Stimulated activated CD4-positive, alpha-beta T cell treated with anti-CD3 and anti-CD28 coated beads, Interleukin-1b, Interleukin-23, amount 100 ng/mL, for 24 hours (primary cell): ENCODE data around the gene TMEM131.

ENCODE experiments used
- DNase-seq, 4 experiments: peaks; one replicate each; pipeline ENCODE4 v3.0.0-alpha.2; 2020; ENCODE audit warnings: low read depth in 4 of 4, low spot score in 1 of 4

Gene TMEM131

DNA sequence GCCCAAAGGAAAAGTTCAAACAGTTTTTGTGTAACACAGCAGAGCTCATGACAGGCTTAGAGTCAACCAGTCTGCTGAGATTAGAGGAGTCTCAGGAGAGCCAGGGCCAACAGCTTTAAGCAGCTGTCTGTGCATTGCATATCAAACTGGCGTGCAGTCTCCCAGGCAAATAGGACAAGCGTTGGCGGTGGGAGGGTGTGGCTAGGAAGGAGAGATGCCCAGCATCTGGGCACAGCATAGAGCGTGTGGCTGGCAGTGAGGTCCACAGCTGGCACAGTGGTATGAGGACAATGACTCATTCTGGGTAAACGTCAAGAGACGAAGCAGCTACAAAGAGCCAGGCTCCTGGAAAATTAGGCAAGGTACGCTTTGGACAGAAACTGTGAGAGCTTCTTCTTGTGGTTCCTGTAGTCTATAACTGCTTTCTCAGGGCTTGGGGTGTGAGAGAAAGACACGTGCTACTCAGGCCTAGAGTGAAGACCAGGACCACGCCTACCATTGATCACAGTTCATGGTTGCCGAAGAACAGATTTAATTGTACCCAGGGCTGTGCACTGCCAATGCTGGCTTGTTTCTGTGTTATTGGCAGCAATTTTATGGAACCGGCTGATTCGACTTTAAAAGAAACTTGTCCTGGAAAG lies 267.5 kb downstream of the TMEM131 start:
- DNase-seq = no peak

DNA sequence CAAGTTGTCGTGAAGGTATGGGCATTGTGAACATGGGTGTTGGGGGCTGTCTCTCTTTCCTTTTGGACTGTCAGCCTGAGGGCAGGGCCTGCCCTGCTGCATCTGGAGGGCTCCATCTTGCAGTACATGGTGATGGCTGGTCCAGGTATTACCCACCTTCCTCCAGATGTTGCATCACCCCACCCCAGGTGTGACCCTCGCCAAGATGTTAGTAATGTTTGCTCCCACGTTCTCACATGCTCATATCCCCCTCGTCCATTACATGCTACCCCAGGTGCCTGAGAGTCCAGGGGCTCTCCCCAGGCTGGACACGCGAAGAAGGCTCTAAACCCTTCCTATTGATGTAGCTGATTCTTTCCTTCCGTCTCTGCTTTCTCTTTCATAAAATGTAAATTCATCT lies 268.5 kb downstream of the TMEM131 start:
- DNase-seq = no peak

- no peak for DNase-seq
These were observed 269.3 kb downstream of the TMEM131 start for GRCh38 chr2:97726261-97727064.

GRCh38 chr2:97724946-97725688 lies 270.6 kb downstream of the TMEM131 start:
- DNase-seq = no peak

- DNase-seq = no peak
These were observed 271.2 kb downstream of the TMEM131 start for GRCh38 chr2:97724501-97724900.

DNA sequence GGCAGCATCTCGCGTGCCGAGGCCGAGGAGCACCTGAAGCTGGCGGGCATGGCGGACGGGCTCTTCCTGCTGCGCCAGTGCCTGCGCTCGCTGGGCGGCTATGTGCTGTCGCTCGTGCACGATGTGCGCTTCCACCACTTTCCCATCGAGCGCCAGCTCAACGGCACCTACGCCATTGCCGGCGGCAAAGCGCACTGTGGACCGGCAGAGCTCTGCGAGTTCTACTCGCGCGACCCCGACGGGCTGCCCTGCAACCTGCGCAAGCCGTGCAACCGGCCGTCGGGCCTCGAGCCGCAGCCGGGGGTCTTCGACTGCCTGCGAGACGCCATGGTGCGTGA lies 271.7 kb downstream of the TMEM131 start:
- DNase-seq = no peak

DNA sequence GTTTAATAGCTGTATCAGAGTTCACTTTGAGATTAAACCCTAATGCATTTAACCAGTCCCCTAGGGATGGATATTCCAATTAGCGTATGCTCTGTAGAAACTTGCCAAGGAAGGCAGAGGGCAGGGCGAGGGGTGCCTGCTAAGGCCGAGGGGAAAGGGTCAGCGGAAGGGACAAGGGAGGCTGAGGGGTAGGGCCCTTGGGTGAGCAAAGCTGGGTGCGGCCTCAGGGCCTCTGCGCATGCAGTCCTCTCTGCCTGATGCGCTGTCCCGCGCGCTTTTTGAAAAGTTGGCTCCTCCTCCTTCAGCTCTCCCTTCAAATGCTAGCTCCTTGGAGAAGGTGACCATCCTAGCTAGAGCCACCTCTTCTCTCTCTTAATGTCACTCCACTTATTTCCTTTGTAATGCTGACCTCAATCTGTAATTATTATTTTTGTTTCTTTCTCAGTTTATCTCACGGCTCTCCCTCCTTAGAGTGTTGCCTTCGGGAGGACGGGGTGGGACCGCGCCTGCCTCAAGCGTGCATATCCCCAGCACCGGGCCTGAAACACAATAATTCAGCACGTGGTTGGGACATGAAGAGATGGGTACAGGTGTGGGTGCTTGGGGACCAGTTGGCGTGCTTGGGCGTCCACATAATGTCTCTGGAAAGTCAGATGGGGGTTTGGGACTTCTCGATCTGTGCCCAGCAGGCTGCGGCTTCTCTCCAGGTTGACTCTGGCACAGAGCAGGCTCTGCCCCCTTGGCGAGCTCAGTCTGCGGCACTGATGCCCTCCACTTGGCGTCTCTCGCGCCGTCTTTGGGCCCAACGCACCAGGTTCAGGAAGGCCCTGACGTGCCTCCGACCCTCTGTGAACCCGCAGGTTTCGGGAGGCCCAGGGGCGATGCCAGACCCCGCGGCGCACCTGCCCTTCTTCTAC lies 272.3 kb downstream of the TMEM131 start:
- no peak for DNase-seq

- DNase-seq = no peak
These were observed 273.5 kb downstream of the TMEM131 start for GRCh38 chr2:97722227-97722626.

- DNase-seq = no peak
These were observed 275.0 kb downstream of the TMEM131 start for GRCh38 chr2:97720746-97721145.

DNA sequence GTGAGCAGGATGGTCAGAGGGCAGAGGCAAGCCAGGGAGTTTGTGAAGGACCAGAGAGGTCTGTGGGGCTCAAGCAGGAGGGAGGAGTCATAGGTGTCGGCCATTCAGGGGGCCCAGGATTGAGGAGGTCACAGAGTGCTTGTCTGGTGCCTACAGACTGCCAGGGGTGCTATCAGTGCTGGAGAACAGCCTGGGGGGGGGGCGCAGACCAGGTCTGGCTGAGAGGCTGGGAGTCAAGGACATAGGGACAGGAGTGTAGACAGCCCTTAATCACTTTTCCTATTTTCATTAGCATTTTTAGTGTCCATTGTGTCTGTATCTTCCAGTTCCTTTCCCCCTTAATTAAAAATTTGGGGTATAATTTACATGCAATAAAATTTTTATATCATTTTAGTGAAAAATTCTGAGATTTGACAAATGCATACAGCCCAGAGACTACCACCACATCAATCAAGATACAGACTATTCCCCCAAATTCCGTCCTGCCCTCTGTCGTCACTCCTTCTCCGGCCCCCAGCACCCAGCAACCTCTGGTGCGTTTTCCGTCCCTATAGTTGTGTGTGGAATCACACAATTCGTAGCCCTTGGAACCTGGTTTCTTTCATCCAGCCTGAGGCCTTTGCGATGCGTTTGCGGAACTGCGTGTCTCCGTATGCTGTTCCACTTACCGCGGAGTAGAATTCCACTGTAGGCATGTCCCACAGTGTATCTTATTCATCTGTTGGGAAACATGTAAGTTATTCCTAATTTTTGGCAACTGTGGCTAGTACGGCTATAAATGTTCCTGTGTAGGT lies 276.2 kb downstream of the TMEM131 start:
- DNase-seq = no peak

DNA sequence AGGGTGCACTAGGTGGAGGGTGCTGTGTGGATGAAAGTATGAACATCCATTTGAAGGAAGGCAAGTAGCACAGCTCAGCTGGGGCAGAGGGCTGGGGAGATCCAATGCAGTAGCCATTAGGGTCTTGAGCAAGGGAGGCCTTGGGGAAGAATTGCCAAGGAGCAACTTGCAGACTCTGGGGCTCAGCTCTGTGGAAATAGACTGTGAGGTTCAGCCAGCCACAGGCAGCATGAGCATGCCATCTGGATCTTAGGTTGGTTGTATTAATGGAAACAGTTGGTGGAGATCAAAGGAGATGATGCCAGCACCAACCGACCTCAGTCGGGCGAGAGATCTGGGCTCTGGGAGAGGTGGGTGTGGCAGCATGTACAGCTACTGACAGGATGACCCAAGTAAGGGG lies 276.8 kb downstream of the TMEM131 start:
- no peak for DNase-seq

DNA sequence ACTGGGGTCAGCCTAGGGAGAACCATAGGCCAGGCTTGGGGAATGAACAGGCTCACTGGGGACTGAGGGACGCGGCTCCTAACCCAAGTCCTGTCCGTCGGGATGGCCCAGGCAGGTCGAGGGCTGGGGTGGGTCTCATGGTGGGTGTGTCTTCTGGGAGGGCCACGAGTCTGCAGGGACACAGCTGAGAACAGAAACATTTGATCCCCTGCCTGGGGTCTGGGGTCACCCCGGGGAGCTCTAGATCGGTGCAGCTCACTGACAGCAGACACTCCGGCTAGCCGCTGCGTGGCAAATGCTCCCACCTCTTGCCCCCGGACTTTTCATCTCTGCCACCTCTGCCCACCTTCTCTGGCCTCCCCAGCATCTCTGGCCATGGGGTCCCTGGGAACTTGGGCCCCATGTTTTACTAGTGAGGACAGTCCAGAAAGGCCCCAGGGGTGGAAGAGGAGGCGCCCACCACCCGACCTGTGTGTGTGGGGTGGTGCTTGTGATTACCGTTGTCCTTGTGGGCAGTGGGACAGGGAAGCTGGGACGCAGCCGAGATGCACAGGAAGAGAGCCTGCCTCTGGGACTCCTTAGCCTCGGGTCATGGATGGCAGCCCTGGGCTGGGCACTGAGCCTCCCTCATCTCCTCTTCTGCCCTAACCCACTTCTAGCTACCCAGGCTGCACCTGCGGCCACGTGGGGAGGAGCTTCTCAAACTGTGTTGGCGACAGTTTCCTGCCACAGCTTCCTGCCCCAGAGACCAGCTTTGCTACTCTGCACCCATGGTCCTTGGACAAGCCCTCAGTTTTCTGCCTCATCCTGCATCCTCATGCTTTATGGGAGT lies 277.5 kb downstream of the TMEM131 start:
- peak in 2 of 4 experiments; percentile 50 to 56 for DNase-seq

DNA sequence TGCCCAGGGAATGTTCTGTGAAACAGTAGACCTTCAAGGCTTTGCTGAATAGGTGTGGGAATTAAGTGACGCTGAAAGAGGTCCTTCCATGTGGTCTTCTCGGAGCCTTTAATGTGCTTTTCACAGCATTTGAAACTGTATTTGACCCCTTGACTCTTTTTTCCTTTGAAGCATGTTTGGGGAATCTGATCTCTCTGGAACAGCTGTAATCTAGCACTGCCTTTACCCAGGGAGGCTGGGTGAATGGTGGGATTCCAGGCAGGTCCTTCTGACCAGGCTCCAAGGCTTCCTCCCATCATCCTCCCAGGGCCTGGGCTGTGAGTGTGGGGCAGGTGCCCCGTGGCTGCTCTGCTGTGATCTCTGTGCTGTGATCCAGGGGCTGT lies 278.1 kb downstream of the TMEM131 start:
- no peak for DNase-seq

DNA sequence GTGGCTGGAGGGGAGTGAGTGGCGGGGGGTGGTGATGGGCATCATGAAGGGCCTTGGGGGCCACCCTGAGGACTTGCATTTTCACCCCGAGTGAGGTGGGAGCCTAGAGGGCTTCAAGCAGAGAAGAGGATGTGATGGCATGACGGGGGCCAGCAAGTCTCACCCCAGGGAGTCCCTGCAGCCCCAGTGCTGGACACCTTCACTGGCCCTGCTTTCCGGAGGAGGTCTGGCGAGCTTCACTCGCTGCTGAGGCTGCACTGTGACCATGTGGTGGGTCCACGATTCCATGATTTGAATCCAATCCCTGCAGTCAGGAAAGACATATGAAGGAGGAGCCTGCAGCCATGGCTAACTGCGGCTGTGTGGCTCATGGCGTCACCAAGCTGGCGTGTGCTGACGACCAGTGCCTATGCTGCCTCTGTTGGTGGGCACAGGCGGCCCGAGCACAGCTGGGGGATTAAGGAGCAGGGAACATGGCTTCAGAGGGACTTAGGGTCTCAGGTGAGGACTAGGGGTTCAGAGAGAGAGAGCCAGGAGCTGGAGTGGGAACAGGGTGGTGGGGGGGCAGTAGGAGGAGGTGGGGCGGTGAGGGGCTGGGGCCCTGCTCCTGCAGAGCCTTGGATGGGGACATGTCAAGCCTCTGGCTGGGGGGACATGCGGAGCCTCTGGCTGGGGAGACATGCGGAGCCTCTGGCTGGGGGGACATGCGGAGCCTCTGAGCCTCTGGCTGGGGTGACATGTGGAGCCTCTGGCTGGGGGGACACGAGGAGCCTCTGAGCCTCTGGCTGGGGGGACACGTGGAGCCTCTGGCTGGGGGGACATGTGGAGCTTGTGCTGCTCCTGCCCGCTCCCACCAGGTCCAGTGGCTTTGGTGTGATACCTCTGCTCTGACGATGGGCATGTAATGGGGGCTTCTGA lies 278.8 kb downstream of the TMEM131 start:
- DNase-seq = no peak

DNA sequence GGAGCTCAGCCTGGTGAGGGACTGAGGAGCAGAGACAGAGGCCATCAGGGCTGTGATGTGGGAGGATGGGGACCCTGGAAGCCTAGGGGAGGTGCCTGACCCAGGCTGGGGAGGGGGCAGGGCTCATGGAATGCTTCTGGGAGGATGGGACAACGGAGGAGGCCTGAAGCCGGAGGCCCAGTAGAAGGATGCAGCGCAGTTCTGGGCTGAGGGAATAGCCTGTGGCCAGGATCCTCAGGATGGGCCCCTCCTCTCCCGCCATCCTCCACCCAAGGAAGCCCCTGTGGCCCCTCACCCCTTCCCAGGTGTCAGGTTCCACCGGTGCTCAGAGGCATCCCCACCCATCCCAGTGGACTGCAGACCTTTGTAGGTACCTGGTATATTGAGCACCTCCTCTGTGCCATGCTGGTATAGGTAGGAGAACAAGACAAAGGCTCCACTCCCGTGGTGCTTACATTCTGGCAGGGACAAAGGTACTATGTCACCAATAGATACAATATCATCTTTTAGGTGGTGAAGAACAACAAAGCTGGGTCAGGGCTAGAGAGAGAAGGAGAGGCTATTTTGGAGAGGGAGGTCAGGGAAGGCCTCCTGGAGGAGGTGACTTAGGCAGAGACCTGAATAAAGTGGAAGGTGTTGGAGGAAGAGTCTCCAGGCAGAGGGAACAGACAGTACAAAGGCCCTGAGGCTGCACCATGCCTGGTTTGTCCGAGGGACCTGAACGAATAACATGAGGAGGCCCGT lies 279.6 kb downstream of the TMEM131 start:
- no peak for DNase-seq

DNA sequence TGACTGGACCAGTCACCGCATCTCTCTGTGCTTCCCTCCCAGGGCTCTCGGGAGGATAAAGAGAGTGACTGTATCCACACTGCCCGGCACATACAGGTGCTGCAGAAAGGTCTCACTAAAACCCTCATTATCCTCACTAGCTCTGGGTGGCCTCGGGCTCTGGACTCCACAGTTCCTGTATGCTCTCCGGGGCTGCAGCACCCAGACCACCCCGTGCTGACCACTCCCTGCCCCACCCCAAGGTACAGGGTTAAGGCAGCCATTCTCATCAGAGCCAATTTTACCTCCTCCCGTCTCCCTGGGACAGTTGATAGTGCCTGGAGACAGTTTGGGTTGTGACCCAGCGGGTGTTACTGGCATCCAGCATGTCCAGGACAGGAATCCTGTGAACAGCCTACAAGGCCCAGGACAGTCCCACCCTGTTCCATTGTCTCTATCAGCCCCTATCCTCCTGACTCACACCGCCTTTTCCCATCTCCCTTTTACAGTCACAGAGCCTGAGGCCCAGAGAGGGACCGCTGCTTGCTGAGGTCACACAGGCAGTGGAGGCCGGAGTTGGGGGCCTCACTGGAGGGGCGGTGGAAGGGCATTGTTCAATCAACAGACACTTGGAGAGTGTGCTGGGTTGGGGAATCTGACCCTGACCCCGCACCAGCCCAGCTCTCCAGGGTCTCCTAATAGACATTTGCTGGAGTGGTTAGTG lies 280.6 kb downstream of the TMEM131 start:
- DNase-seq = no peak
